Pulmonary artery endothelial cell (primary cell): ENCODE measurements around the gene CD82. TPM values are rescaled to one million over a fixed set of nuclear protein-coding genes. Genes with fewer than 3 reads are reported as not detected.
"Not testable (repeated sequence)": the region's sequence is repeated elsewhere in the genome, so short reads cannot be mapped to it uniquely, and the experiment has no call there.

Experiments
- DNase-seq: peaks from one replicate; pipeline ENCODE4 v3.0.0-alpha.2; 2011; ENCODE audit warnings: low read depth, low spot score
- total RNA-seq: library from RNA; depleted of rRNA; stranded (reverse); fragments of >200 nt; gene quantifications from 2 replicates; pipeline ENCODE4 v1.2.3, GENCODE V29; 2014

CD82 gene
- total RNA-seq, 1 donor from 2014 or later = 29.0 TPM

DNA sequence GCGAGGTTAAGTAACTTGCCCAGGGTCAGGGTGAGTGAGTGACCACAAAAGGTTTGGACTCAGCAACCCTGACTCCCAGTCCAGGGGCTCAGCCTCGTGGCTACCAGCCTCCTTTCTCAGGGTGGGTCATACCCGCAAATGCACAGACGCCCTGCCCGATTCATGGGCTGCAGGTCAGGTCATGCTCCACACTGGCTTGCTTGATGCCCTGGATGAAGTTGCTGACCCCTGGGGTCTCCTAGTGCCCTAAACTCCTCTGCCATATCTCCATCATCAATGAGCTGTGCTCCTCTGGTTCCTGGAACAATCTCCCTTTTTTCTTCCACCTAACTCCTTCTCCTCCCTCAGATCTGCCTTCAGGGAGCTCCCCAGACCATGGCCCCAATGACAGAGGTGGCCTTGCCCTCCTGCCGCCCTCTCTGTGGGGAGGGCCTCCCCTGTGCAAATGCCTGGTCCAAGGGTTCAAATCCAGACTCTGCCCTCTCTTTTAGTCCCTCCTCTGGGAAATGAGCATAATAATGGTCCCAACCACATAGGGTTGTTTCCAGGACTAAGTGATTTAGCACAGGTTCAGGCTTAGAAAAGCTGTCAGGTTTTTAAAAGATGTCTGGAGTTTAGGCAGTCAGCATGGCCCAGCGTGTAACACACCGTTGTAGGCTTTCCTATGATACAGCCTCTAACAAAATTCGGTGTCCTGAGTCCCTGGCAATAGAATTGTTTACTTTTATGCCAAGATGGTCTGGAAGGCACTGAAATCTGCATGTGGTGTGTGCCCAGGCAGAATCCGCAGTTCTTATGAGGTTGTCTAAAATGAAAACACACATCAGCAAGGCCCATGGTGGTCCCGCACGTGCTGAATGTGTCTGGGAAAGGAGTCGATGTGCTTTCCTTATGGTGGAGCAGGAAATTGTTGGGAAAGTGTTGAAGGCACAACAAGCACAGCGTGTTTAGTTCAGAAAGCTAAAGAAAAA is 63.6 kb downstream of the CD82 start:
- DNase-seq = no peak

- no peak for DNase-seq
Measured at GRCh38 chr11:44629732-44630345, 64.4 kb downstream of the CD82 start.

DNA sequence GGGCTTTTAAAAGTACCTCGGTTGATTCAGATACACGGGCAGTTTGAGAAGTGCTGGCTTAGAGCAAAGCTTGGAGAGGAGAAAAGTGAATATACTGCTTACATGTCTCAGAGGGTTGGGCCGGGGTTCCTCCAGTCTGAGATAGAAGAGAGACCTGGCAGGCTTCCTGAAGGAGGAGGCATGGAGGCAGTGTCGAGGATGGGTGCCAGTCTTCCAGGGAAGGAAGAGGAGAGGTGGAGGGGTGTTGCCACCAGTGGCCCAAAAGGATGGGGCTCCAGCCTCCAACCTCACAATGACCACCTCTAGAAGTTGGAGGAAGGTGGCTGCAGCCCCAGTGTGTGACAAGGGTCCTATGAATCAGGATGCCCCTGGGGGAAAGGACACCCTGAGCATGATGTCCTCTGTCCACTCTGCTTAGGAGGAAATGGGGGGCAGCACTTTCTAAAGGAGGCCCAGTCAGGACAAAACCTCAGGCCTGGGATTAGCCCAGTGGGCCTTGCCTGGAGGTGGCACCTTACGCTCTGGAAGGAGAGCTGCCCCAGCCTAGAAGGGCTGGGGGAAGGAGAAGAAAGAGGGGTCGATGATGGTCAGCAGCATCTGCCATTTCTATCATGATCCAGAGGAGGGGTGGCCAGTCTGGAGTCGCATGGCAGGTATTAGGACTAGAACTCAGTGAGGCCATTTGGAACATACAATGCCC is 65.2 kb downstream of the CD82 start:
- no peak for DNase-seq

DNA sequence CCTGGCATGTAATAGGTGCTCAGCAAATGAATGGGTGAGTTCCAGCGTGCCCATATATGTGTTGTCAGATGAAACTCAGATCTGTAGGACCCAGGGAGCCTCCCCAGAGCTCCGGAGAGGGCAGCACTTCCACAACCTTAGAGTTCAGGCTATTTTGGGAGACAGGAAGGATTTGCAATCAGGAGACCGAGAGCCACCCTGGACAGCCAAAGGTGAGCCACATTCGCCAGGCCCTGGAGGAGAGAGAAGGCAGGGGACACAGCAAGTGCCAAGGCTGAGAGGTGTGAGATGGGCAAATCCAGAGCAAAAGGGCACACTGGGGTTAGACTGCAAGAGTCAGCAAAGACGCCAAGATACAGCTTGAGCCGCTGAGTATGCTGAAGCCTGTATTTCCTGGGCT is 66.4 kb downstream of the CD82 start:
- no peak for DNase-seq

DNA sequence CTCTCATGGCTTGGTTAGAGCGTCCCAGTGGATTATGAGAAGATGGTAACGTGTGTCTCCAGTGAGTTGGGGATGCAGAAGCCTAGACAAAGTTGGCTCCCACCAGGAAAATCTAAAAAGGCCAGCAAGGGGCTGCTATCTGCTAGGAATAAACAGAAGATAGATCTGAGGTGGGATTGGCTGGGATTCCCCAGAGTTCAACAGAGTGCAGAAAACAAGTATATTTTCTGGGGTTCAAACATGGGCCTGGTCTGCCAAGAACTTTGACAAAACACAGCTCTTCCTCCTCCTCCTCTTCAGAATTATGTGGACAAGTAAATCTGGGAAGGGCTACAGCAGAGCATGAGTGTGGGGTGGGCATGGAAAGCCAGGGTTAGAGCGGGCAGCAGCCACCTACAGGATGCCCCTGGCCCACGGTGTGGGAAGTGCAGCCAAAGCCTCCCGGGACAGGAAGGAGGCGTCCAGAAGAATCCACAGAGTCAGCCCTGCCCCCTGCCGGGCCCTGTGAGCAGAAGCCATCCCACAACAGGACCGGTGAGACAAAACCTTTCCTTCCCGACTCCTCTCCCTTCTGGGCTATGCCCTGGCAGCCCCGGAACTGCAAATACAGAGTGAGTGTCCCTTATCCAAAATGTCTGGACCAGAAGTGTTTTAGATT is 67.1 kb downstream of the CD82 start:
- DNase-seq = no peak

GRCh38 chr11:44633641-44634040 is 68.2 kb downstream of the CD82 start:
- DNase-seq = no peak

DNA sequence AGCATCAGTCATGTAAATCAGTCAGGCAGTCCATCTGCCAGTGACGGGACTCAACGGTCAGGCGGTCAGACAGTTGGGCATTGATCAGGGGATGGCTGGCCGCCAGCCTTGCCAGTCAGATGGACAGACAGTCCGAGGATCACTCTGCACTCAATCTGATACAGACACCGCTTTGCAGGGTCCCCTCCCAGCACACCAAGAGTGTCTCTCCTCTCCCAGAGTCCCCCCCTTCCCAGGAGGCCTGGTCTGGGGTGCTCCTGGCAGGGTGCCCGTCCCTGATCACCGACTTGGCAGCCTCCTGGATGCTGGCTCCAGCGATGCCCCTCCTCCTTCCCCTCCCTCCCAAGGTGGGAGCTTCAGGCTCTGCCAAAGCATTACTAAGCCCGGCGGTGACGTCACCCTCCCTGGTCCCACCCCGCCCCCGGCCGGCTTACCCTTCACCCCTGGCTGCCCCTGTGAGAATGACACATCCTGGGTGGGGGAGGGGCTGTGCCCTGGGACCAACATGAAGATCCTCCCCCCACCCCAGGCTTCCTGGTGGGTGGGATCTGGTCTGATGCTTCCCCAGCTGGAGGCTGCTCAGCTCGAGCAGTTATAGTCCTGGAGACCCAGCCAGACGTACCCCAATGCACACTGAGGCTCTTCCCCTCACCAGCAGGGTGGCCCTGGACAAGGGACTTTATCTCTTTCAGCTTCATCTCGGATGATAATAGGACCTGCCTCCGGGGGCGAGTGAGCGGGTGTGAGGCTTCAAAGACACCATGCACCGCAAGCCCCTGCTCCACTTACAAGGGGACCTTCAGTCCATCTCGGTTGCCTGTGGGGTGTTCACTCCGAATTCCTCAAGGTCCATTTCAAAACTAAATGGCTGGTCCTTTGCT is 69.2 kb downstream of the CD82 start:
- DNase-seq = no peak

- DNase-seq = no peak
Measured at GRCh38 chr11:44637487-44637886, 72.0 kb downstream of the CD82 start.

DNA sequence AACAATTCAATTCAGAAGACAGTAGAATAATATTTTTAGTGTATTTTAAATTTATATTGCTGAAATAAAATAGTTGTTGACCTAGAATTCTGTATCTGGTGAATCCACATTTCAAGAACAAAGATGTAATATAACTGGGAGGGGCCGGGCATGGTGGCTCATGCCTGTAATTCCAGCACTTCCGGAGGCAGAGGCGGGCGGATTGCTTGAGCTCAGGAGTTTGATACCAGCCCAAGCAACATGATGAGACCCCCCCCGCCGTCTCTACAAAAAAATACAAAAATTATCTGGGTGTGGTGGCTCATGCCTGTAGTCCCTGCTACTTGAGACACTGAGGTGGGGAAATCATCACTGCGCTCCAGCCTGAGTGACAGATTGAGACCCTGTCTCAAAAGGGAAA is 72.6 kb downstream of the CD82 start:
- DNase-seq = no peak

DNA sequence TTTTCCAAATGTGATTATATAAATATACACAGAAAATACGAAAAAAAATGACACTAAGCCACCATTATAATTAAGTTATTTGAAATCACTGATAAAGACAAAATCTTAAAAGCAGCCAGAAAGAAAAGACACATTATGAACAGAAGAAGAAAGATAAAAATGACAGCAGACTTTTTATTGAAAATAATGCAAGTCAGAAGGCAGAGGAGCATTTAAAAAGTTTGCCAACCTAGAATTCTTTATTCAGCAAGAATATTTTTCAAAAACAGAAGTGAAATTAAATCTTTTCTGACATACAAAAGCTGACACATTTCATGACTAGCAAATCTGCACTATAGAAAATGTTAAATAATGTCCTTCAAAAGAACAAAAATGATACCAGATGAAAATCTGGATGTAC is 77.8 kb downstream of the CD82 start:
- DNase-seq = no peak

DNA sequence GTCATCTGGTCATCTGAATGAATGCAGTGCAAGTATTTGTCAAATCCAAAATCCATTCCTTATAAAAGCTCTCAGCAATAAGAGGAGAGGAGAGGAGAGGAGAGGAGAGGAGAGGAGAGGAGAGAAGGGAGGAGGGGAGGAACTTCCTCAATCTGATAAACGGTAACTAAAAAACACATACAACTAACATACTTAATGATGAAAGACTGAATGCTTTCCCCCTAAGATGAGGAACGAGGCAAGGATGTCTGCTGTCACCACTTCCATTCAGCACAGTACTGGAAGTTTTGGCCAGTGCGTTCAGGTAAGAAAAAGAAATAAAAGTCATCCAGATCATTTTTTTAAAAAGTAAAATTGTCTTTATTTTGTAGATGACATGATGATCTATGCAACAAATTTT is 80.4 kb downstream of the CD82 start:
- DNase-seq = no peak

- DNase-seq = not testable (repeated sequence)
Measured at GRCh38 chr11:44647255-44647955, 81.9 kb downstream of the CD82 start.

DNA sequence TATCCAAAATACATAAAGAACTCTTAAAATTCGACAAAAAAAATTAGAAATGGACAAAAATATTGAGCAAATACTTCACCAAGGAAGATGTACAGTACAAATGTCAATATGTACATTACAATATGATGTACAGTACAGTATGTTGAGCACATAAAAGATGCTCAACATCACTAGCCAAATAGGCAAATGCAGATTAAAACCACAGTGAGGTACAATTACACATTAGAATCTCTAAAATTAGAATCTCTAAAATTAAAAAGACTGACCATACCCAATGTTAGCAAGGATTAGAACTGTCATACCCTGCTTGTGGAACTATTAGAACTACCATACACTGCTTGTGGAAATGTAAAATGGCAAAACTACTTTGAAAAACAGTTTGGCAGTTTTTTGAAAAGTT is 82.6 kb downstream of the CD82 start:
- no peak for DNase-seq

DNA sequence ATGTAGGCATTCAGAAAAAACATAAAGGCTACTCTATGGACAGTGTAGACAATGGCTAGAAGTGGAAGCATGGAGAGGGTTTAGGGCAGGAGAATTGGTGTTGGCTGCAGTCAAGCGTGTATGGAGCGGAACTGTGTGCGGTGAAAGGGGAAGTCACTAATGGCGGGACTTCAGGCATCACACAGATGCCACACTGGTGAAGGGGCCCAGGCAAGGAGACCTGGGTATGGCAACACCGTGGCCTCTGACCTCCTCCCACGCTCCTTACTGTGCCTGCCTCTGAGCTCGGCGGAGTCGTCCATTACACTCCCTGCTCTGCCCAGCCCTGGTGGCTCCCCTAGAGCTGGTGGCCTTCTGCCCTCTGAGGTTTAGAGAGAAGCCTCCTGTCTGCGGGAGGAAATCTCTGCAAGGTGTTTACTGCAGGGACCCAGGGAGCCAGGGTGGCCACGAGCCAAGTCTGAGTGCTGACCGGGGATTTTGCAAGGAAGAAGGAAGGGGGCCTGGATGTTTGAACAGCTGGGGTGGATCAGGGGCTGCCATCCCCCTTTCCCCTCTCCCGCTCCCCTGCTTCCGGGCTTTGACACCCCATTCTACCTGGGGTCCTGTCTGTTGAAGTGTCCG is 86.2 kb downstream of the CD82 start:
- no peak for DNase-seq

GRCh38 chr11:44652901-44653644 is 87.6 kb downstream of the CD82 start:
- DNase-seq = no peak

DNA sequence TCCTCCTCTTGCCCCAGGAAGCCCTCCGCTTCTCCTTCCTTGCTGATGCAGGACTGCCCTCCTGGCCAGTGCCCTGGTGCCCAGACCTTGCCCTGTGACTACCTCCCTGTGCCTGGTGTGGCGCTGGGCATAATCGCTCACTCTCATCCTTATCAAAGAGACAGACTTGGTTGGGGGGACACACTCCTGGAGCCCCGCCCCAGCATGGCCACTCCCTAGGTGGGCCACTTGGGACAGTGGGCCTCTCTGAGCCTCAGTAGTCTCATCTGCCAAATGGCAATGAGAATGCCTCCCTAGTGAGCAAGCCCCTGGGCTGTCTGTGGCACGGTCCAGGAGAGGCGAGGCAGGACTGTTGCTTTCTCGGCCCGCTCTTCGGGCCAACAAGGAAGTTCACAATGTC is 88.6 kb downstream of the CD82 start:
- no peak for DNase-seq

DNA sequence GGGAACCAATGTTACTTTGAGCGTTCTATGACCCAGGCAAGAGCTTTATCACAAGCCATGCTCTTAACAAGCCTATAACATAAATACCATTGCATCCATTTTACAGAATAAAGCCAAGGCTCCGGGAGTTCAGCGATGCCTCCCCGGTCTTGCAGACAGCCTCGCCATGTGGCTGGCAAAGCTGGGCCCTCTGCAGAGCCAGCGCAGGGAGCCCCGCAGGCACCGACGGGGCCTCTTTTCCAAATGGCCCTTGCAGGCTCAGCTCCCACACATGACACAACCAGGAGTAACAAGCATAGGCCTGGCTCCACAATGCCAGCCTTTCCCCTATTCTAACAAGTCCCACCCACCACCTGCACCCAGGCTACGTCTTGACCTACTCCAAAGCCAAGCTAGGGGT is 89.1 kb downstream of the CD82 start:
- no peak for DNase-seq

- DNase-seq = no peak
Measured at GRCh38 chr11:44657836-44658505, 92.5 kb downstream of the CD82 start.

GRCh38 chr11:44658506-44658850 is 93.0 kb downstream of the CD82 start:
- no peak for DNase-seq
